ENCODE data around the gene SIM2. TPM values are rescaled to one million over a fixed set of nuclear protein-coding genes. Genes with fewer than 3 reads are reported as not detected.

The SIM2 gene
- total RNA-seq, 1 donor from 2014 or later = 0.21 TPM

DNA sequence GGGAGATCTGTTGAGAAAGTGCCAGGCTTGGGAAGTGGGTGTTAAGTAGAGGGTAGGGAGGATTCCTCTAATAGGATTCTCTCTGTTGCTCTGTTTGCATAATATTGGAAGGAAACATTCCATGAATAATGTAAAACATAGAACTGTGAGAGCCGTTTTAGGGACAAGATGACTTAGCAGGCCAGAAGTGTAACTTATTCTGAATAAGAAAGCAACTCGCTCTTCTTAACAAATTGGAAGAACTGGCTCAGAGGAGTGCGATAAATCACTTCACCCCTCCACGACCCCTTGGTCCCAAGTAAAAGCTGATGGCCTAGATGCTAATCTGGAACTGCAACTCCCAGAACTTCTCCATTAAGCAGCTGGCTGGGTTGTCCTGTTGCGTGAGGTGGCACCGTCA is 19.1 kb downstream of the SIM2 start:
- Mint-ChIP-seq H3K4me1 (ENCODE audit: low read depth) (no peaks in the 10 kb centered on the region), H3K9me3 (no peaks in the 10 kb centered on the region), H3K4me3 (ENCODE audit: low read depth) (no peak overlapping the region), H3K27me3 (ENCODE audit: low read depth) (peaks cover 41% of the 10 kb centered on the region), H3K36me3 (ENCODE audit: low read depth) (no peaks in the 10 kb centered on the region), H3K27ac (no peak overlapping the region)
- DNase-seq (ENCODE audit: low spot score) = no peak
- intact Hi-C loops (cut with micrococcal nuclease) = no loop called here

DNA sequence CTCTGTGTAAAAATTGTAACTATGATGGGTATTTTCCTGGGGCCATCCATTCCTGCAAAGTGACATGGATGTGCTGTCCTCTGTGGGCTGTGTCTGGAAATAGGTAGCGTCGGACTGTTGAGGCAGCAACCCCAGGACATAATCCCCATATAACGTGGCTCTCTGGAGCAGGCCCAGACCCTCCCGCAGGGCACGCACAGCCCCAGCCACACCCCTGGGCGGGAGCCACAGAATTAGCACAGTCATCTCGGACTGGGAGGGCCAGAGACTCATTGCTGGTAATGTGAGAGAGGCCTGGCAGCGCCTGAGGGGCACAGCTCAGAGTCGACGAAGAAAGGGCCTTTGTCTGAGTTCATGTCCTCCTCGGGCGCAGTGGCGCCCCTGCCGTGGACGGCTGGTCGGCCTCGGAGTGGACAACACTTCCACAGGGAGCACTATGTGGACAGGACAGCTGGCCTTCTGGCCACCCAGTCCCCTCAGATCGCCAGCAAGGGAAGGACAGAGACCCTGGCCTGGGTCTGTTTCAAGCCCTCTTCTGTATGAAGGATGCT is 20.1 kb downstream of the SIM2 start:
- no peak for DNase-seq (ENCODE audit: low spot score)
- Mint-ChIP-seq H3K27ac (no peak overlapping the region), H3K27me3 (ENCODE audit: low read depth) (peaks cover 32% of the 10 kb centered on the region), H3K36me3 (ENCODE audit: low read depth) (no peaks in the 10 kb centered on the region), H3K9me3 (no peaks in the 10 kb centered on the region), H3K4me1 (ENCODE audit: low read depth) (no peaks in the 10 kb centered on the region), H3K4me3 (ENCODE audit: low read depth) (no peak overlapping the region)
- intact Hi-C loops (cut with micrococcal nuclease) = no loop called here

DNA sequence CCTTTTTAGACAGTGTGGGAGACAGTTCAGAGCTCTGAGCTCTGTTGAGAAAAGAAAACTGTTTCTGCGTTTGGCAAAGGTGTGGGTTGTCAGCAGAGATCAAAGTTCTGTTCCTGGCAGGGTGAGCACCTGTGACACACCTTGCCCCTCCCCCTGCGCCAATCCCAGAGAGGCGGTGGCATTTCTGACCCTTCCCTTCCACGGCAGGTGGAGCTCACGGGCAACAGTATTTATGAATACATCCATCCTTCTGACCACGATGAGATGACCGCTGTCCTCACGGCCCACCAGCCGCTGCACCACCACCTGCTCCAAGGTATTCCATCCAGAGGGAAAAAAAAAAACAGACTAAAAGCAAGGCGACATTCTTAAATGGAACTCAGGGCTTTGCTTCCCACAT is 20.7 kb downstream of the SIM2 start:
- intact Hi-C loops (cut with micrococcal nuclease) = no loop called here
- no peaks in the 10 kb centered on the region for H3K4me1 Mint-ChIP-seq (ENCODE audit: low read depth)

DNA sequence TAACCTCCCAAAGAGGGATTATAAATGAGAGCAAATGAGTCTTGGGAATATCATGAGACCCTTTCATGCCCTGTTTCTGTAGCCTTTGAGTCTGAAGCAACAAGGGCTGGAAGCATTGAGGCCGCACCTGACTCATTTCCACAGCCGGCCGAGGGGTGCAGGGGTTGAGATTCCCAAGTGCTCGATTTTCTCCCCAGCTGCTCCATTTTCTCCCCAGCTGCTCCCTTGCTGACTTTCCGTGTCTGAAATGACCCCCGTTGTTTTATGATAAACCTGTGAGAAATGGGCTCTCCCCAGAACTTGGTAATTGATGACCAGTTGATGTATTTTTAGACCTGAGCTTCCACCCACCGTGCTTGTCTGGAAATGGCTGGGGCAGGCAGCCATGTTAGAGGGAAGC is 22.9 kb downstream of the SIM2 start:
- Mint-ChIP-seq H3K9me3 (no peaks in the 10 kb centered on the region), H3K4me1 (ENCODE audit: low read depth) (no peaks in the 10 kb centered on the region), H3K36me3 (ENCODE audit: low read depth) (no peaks in the 10 kb centered on the region), H3K27ac (no peak overlapping the region), H3K27me3 (ENCODE audit: low read depth) (peaks cover 8% of the 10 kb centered on the region), H3K4me3 (ENCODE audit: low read depth) (no peak overlapping the region)
- DNase-seq (ENCODE audit: low spot score) = no peak
- intact Hi-C loops (cut with micrococcal nuclease) = no loop called here

More for the DNA sequence above, 20.7 kb downstream of the SIM2 start:
- no peak overlapping the region for H3K27ac Mint-ChIP-seq
- no peak for DNase-seq (ENCODE audit: low spot score)
- no peak overlapping the region for H3K4me3 Mint-ChIP-seq (ENCODE audit: low read depth)
- no peaks in the 10 kb centered on the region for H3K9me3 Mint-ChIP-seq
- H3K27me3 Mint-ChIP-seq (ENCODE audit: low read depth) = peaks cover 28% of the 10 kb centered on the region
- no peaks in the 10 kb centered on the region for H3K36me3 Mint-ChIP-seq (ENCODE audit: low read depth)

DNA sequence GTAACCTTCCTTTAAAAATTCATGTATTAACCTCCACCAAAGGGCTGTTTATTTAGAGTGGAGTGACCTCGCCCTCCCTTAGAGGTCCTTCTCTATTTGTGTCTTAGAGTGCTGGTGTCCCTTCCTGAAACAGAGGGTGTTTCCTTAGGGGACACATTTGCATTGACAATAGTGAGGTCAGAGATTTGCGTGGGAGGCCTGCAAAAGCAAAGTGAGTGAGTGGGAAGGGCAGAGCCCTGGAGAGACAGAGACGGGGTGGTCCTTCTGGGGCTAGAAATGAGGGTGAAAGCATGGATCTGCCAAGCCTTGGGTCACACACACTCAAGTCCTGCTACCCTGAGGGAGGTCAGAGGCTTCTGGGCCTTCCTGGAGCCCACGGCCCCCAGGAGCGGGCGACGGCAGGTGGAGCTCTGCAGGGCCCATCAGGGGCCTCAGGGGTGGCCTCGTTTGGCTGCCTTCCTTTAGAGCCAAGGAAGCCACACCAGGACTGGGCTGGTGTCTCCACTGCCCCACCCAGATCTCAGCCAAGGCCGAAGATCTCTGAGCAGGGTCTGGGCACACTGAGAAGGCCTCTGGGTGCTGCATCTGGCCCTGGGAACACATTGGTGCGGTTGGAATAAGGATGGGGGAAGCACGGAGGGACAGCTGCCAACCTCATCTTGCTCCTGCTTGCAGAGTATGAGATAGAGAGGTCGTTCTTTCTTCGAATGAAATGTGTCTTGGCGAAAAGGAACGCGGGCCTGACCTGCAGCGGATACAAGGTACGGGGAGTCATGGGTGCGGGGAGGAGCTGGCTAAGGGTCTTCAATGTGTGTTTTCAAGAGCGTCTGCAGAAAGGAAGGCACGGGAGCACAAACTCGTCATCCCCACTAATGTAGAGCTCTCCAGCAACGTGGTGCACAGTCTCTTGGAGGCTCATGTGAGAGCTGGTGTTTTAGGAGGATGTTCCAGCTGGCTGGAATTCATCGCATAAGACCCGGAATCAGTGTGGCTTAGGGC is 23.8 kb downstream of the SIM2 start:
- Mint-ChIP-seq H3K4me3 (ENCODE audit: low read depth) (no peak overlapping the region), H3K36me3 (ENCODE audit: low read depth) (no peaks in the 10 kb centered on the region), H3K27ac (no peak overlapping the region), H3K4me1 (ENCODE audit: low read depth) (no peaks in the 10 kb centered on the region), H3K9me3 (no peaks in the 10 kb centered on the region), H3K27me3 (ENCODE audit: low read depth) (peaks cover 8% of the 10 kb centered on the region)
- no peak for DNase-seq (ENCODE audit: low spot score)
- intact Hi-C loops (cut with micrococcal nuclease) = no loop called here

DNA sequence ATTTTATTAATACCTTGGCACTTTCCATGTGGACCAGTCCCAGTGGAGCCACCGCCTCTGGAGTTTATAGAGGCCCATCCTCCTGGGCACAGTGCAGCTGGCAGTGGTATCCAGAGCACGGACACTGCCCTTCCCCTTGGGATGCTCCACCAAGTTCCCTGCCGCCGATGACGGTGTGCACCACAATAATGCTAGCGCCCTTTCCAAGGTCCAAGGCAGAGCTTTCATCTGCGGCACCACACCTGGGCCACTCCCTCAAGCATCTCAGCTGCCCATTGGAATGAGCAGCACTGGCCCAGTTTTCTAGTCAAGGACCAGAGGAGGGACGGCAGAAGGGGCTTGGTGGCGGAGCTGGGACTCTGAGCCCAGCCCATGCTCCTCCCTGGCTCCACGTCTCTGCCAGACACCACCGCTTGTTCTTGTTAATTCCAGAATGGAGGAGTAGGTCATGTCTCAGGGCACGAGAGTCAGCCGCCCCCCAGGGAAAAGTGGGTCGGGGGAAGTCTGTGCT is 24.5 kb downstream of the SIM2 start:
- Mint-ChIP-seq H3K9me3 (no peaks in the 10 kb centered on the region), H3K27me3 (ENCODE audit: low read depth) (peaks cover 8% of the 10 kb centered on the region), H3K4me3 (ENCODE audit: low read depth) (no peak overlapping the region), H3K4me1 (ENCODE audit: low read depth) (no peaks in the 10 kb centered on the region), H3K36me3 (ENCODE audit: low read depth) (no peaks in the 10 kb centered on the region), H3K27ac (no peak overlapping the region)
- no peak for DNase-seq (ENCODE audit: low spot score)
- intact Hi-C loops (cut with micrococcal nuclease) = no loop called here

DNA sequence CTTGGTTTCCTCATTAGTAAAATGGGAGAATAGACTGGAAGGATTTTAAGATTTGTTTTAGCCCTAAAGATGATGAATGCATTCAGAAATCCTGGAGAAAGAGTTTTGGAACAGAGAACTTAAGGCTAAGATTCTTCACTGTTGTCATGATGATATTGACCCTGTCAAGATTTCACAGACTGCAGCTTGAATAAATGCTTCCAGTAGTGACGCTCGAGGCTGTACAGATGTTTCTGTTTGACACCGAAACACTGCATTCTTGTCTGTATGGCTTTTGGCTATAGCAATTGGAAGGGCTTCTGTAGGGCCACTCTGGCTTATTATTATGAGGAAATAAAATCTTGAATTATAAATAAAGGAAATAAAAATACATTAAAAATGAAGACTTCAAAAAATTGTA is 25.7 kb downstream of the SIM2 start:
- H3K4me1 Mint-ChIP-seq (ENCODE audit: low read depth) = no peaks in the 10 kb centered on the region
- intact Hi-C loops (cut with micrococcal nuclease) = no loop called here
- H3K27me3 Mint-ChIP-seq (ENCODE audit: low read depth) = peaks cover 6% of the 10 kb centered on the region
- no peaks in the 10 kb centered on the region for H3K36me3 Mint-ChIP-seq (ENCODE audit: low read depth)
- H3K4me3 Mint-ChIP-seq (ENCODE audit: low read depth) = no peak overlapping the region
- no peak for DNase-seq (ENCODE audit: low spot score)
- H3K9me3 Mint-ChIP-seq = no peaks in the 10 kb centered on the region
- H3K27ac Mint-ChIP-seq = no peak overlapping the region

DNA sequence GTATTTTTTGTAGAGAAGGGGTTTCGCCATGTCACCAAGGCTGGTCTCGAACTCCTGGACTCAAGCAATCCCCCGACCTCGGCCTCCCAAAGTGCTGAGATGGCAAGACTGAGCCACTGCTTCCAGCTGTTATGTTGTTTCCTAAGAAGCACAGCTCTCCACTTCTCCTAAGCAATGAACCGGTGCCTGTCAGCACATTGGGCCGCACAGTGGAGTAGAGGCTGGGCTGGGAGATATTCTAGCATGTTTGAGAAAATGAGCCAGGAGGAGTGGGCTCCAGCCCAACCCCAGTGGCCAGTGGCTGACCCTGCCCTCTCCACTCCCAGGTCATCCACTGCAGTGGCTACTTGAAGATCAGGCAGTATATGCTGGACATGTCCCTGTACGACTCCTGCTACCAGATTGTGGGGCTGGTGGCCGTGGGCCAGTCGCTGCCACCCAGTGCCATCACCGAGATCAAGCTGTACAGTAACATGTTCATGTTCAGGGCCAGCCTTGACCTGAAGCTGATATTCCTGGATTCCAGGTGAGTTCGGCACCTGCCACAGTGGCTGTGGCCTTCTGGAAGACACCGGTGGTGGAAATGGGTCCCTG is 27.0 kb downstream of the SIM2 start:
- H3K4me1 Mint-ChIP-seq (ENCODE audit: low read depth) = no peaks in the 10 kb centered on the region
- no peaks in the 10 kb centered on the region for H3K36me3 Mint-ChIP-seq (ENCODE audit: low read depth)
- DNase-seq (ENCODE audit: low spot score) = no peak
- H3K27ac Mint-ChIP-seq = no peak overlapping the region
- H3K9me3 Mint-ChIP-seq = no peaks in the 10 kb centered on the region
- intact Hi-C loops (cut with micrococcal nuclease) = no loop called here
- peaks cover 3% of the 10 kb centered on the region for H3K27me3 Mint-ChIP-seq (ENCODE audit: low read depth)
- H3K4me3 Mint-ChIP-seq (ENCODE audit: low read depth) = no peak overlapping the region

DNA sequence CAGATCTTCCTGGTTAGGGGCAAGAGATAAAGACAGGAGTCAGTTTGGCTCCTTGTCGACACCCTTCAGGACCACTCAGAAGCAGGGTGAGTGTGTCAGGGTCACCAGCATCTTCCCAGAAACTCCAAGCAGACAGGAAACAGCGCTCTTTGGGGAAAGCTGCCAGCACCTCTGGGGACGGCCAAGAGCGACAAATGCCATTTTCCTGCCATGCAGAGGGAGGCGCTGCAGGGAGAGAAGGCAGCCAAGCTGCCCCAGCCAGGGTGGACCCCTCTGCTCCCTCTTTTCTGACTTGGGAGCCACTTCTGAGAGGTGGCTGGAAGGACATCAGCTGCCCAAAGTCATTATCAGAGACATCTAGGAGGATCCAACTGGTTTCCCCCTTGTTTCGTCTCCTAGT is 29.0 kb downstream of the SIM2 start:
- DNase-seq (ENCODE audit: low spot score) = no peak
- Mint-ChIP-seq H3K36me3 (ENCODE audit: low read depth) (no peaks in the 10 kb centered on the region), H3K4me3 (ENCODE audit: low read depth) (no peak overlapping the region)

DNA sequence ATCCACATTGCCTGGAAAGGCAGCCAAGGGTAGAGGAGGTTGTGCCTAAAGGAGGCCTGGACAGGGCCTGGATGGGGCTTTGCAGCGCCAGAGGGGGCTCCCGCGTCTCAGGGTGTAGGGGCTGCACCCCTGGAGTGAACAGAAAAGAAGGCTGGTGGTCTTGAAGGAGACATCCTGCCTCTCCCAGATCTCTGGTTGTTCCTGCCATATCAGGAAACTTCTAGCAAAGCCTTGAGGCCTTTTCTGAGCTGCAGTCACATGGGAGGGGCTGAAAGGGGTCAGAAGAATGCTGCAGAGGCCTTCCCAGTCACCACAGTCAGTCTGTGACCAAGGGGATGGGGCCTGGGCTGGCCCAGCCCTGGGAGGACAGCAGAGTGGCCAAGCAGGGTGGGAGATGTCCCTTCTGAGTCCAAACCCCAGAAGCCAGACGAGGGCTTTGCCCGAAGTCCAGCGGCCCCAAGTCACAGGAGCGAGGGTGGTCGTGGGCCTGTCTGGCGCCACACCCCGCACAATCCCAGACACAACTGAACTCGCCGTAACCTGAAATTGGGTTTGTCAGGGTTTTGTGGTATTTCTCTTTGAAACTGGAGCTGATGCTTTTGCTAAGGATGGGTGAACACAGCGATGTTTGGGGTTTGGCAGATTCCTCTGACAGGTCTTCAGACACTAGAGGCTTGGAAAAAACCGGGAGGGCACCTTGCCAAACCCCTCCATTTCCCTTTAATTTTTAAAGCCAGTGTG is 29.6 kb downstream of the SIM2 start:
- Mint-ChIP-seq H3K27ac (no peak overlapping the region), H3K4me3 (ENCODE audit: low read depth) (no peak overlapping the region), H3K27me3 (ENCODE audit: low read depth) (no peaks in the 10 kb centered on the region), H3K36me3 (ENCODE audit: low read depth) (no peaks in the 10 kb centered on the region), H3K4me1 (ENCODE audit: low read depth) (no peaks in the 10 kb centered on the region), H3K9me3 (no peaks in the 10 kb centered on the region)
- DNase-seq (ENCODE audit: low spot score) = no peak
- intact Hi-C loops (cut with micrococcal nuclease) = no loop called here

More for the DNA sequence above, 29.0 kb downstream of the SIM2 start:
- Mint-ChIP-seq H3K4me1 (ENCODE audit: low read depth) (no peaks in the 10 kb centered on the region), H3K9me3 (no peaks in the 10 kb centered on the region), H3K27me3 (ENCODE audit: low read depth) (no peaks in the 10 kb centered on the region), H3K27ac (no peak overlapping the region)
- intact Hi-C loops (cut with micrococcal nuclease) = no loop called here

DNA sequence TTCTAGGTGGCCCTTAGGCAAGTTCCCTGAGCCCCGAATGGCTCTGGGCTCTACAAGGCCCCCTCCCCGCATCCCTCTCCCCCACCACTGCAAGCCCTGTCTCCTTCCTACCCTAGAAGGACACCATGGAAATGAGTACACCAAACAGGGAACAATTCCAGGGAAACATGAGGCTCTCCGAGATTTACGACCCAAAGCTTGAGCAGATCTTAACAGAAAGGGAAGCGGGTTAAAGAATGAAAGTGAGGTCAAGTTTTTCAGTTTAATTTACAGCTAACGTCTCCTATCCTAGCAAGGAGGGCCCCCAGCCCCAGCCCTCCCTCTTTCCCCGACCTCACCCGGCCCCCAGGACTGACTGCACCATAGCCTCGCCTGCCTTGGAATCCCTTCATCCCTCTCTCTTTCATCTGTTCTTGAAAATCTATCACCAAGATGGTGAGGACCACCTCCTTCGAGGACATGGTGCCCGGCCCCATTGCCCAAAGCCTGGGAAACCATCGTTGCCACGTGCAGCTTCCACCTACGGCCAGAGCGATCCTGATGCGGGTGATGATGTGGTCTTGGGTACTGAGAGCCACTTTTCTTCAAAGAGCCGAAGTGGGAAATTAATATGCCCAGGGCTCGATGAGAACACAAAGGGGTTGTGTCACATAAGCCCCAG is 30.5 kb downstream of the SIM2 start:
- DNase-seq (ENCODE audit: low spot score) = no peak
- no peaks in the 10 kb centered on the region for H3K4me1 Mint-ChIP-seq (ENCODE audit: low read depth)
- no peaks in the 10 kb centered on the region for H3K36me3 Mint-ChIP-seq (ENCODE audit: low read depth)
- no peaks in the 10 kb centered on the region for H3K27me3 Mint-ChIP-seq (ENCODE audit: low read depth)
- no peak overlapping the region for H3K4me3 Mint-ChIP-seq (ENCODE audit: low read depth)
- no peaks in the 10 kb centered on the region for H3K9me3 Mint-ChIP-seq
- intact Hi-C loops (cut with micrococcal nuclease) = no loop called here
- no peak overlapping the region for H3K27ac Mint-ChIP-seq

Data from activated T-helper 2 cell treated with anti-CD3 and anti-CD28 coated beads, Interferon-gamma antibody, Interleukin-2, Interleukin-4, amounts not matched to agents 10 μg/mL and 5 μg/mL and 100 μg/mL, durations not matched to agents 14 hours and 24 hours and 36 hours (primary cell).